GM21786 (cell line): ENCODE results near the gene NRDC.
"Not testable (repeated sequence)": the region's sequence is repeated elsewhere in the genome, so short reads cannot be mapped to it uniquely, and the experiment has no call there.

Experiments
- ATAC-seq: cut with Tn5 transposase; IDR thresholded peaks from one replicate; pipeline ENCODE4 v1.9.1; 2021; ENCODE audit not compliant: unreplicated experiment

Gene NRDC

GRCh38 chr1:51847294-51847920 lies 31.1 kb downstream of the NRDC start:
- ATAC-seq, result no peak

GRCh38 chr1:51843948-51844347 lies 34.6 kb downstream of the NRDC start:
- ATAC-seq, result no peak

GRCh38 chr1:51842261-51842660 lies 36.3 kb downstream of the NRDC start:
- no peak for ATAC-seq

GRCh38 chr1:51840743-51841461 lies 37.6 kb downstream of the NRDC start:
- no peak for ATAC-seq

GRCh38 chr1:51840182-51840581 lies 38.3 kb downstream of the NRDC start:
- no peak for ATAC-seq

- no peak for ATAC-seq
Measured at GRCh38 chr1:51839094-51839493, 39.4 kb downstream of the NRDC start.

GRCh38 chr1:51837243-51837642 lies 41.3 kb downstream of the NRDC start:
- ATAC-seq, result no peak

- no peak for ATAC-seq
Measured at GRCh38 chr1:51833700-51834099, 44.8 kb downstream of the NRDC start.

- no peak for ATAC-seq
Measured at GRCh38 chr1:51829058-51829457, 49.5 kb downstream of the NRDC start.

GRCh38 chr1:51819810-51820209 lies 58.7 kb downstream of the NRDC start:
- no peak for ATAC-seq

GRCh38 chr1:51819021-51819420 lies 59.5 kb downstream of the NRDC start:
- not testable (repeated sequence) for ATAC-seq

GRCh38 chr1:51818487-51818886 lies 60.0 kb downstream of the NRDC start:
- ATAC-seq, result no peak

GRCh38 chr1:51814513-51814912 lies 64.0 kb downstream of the NRDC start:
- no peak for ATAC-seq

GRCh38 chr1:51799372-51799771 lies 79.2 kb downstream of the NRDC start:
- ATAC-seq, result no peak

GRCh38 chr1:51794868-51795267 lies 83.7 kb downstream of the NRDC start:
- ATAC-seq, result no peak

- ATAC-seq, result no peak
Measured at GRCh38 chr1:51794260-51794659, 84.3 kb downstream of the NRDC start.

- no peak for ATAC-seq
Measured at GRCh38 chr1:51792864-51793263, 85.7 kb downstream of the NRDC start.

- ATAC-seq, result no peak
Measured at GRCh38 chr1:51791888-51792287, 86.6 kb downstream of the NRDC start.

GRCh38 chr1:51790385-51790784 lies 88.1 kb downstream of the NRDC start:
- no peak for ATAC-seq

- ATAC-seq, result no peak
Measured at GRCh38 chr1:51789342-51789741, 89.2 kb downstream of the NRDC start.

GRCh38 chr1:51788938-51789337 lies 89.6 kb downstream of the NRDC start:
- ATAC-seq, result no peak

- ATAC-seq, result no peak
Measured at GRCh38 chr1:51784997-51785421, 93.5 kb downstream of the NRDC start.

GRCh38 chr1:51780927-51781326 lies 97.6 kb downstream of the NRDC start:
- ATAC-seq, result no peak
